ENCODE measurements around the gene GJD2.

The GJD2 gene

GRCh38 chr15:34739346-34739745 lies 15.5 kb downstream of the GJD2 start:
- DNase-seq (ENCODE audit: low read depth) = no peak
- H3K4me3 ChIP-seq (ENCODE audit: low read depth, low read length) = no peak overlapping the region
- TF ChIP-seq, protein P1, sequence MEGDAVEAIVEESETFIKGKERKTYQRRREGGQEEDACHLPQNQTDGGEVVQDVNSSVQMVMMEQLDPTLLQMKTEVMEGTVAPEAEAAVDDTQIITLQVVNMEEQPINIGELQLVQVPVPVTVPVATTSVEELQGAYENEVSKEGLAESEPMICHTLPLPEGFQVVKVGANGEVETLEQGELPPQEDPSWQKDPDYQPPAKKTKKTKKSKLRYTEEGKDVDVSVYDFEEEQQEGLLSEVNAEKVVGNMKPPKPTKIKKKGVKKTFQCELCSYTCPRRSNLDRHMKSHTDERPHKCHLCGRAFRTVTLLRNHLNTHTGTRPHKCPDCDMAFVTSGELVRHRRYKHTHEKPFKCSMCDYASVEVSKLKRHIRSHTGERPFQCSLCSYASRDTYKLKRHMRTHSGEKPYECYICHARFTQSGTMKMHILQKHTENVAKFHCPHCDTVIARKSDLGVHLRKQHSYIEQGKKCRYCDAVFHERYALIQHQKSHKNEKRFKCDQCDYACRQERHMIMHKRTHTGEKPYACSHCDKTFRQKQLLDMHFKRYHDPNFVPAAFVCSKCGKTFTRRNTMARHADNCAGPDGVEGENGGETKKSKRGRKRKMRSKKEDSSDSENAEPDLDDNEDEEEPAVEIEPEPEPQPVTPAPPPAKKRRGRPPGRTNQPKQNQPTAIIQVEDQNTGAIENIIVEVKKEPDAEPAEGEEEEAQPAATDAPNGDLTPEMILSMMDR (IDR thresholded peaks at IDR 0.05; ENCODE audit: insufficient read depth, low read depth, low read length, missing control alignments) = no peak

- TF ChIP-seq, protein P1 (IDR thresholded peaks at IDR 0.05; ENCODE audit: insufficient read depth, low read depth, low read length, missing control alignments) = no peak
- no peak overlapping the region for H3K4me3 ChIP-seq (ENCODE audit: low read depth, low read length)
- no peak for DNase-seq (ENCODE audit: low read depth)
Observed at GRCh38 chr15:34738002-34738401, 16.8 kb downstream of the GJD2 start.

GRCh38 chr15:34737477-34737876 lies 17.3 kb downstream of the GJD2 start:
- H3K4me3 ChIP-seq (ENCODE audit: low read depth, low read length) = no peak overlapping the region
- DNase-seq (ENCODE audit: low read depth) = no peak
- TF ChIP-seq, protein P1 (IDR thresholded peaks at IDR 0.05; ENCODE audit: insufficient read depth, low read depth, low read length, missing control alignments) = no peak

GRCh38 chr15:34734303-34734702 lies 20.5 kb downstream of the GJD2 start:
- TF ChIP-seq, protein P1 (IDR thresholded peaks at IDR 0.05; ENCODE audit: insufficient read depth, low read depth, low read length, missing control alignments) = no peak
- no peak overlapping the region for H3K4me3 ChIP-seq (ENCODE audit: low read depth, low read length)
- no peak for DNase-seq (ENCODE audit: low read depth)

DNA sequence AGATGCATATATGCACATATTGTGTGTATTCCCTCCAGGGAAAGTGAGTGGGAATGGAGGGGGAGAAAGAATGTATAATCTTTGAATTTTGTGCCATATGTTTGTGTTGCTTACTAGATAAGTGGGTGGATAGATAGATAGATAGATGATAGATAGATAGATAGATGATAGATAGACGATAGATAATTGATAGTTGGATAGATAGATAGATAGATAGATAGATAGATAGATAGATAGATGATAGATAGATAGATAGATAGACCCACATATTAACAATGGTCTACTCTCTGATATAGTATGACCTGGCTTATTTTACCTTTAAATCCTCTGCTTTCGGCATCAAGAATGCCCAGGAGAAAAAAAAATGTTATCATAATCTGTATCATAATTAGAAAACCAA lies 21.2 kb downstream of the GJD2 start:
- no peak overlapping the region for H3K4me3 ChIP-seq (ENCODE audit: low read depth, low read length)
- DNase-seq (ENCODE audit: low read depth) = no peak
- TF ChIP-seq, protein P1 (IDR thresholded peaks at IDR 0.05; ENCODE audit: insufficient read depth, low read depth, low read length, missing control alignments) = no peak

- H3K4me3 ChIP-seq (ENCODE audit: low read depth, low read length) = no peak overlapping the region
- TF ChIP-seq, protein P1 (IDR thresholded peaks at IDR 0.05; ENCODE audit: insufficient read depth, low read depth, low read length, missing control alignments) = no peak
- DNase-seq (ENCODE audit: low read depth) = no peak
Observed at GRCh38 chr15:34732430-34732829, 22.4 kb downstream of the GJD2 start.

GRCh38 chr15:34730701-34731100 lies 24.1 kb downstream of the GJD2 start:
- H3K4me3 ChIP-seq (ENCODE audit: low read depth, low read length) = no peak overlapping the region
- no peak for DNase-seq (ENCODE audit: low read depth)
- TF ChIP-seq, protein P1 (IDR thresholded peaks at IDR 0.05; ENCODE audit: insufficient read depth, low read depth, low read length, missing control alignments) = no peak

All from GM12865 (cell line).